SHP77 treated with DMSO at 0.1 percent for 48 hours (cell line): ENCODE measurements around the gene CELF4.

ENCODE experiments used
- DNase-seq: peaks from one replicate; lab custom pipeline; 2025; lab: John Stamatoyannopoulos, UW

CELF4 gene

GRCh38 chr18:37280701-37281393 is 284.8 kb downstream of the CELF4 start:
- no peak for DNase-seq

GRCh38 chr18:37277804-37278203 is 287.8 kb downstream of the CELF4 start:
- no peak for DNase-seq

GRCh38 chr18:37276111-37276890 is 289.3 kb downstream of the CELF4 start:
- no peak for DNase-seq

- no peak for DNase-seq
Observed at GRCh38 chr18:37275237-37275741, 290.3 kb downstream of the CELF4 start.

- no peak for DNase-seq
Observed at GRCh38 chr18:37274309-37275236, 291.0 kb downstream of the CELF4 start.

- no peak for DNase-seq
Observed at GRCh38 chr18:37272841-37273240, 292.8 kb downstream of the CELF4 start.

GRCh38 chr18:37272226-37272625 is 293.4 kb downstream of the CELF4 start:
- DNase-seq, result no peak

GRCh38 chr18:37270666-37271052 is 294.9 kb downstream of the CELF4 start:
- no peak for DNase-seq

- no peak for DNase-seq
Observed at GRCh38 chr18:37270038-37270665, 295.4 kb downstream of the CELF4 start.

- no peak for DNase-seq
Observed at GRCh38 chr18:37266290-37266689, 299.3 kb downstream of the CELF4 start.

GRCh38 chr18:37265382-37265781 is 300.2 kb downstream of the CELF4 start:
- no peak for DNase-seq

- DNase-seq, result no peak
Observed at GRCh38 chr18:37264956-37265355, 300.6 kb downstream of the CELF4 start.

GRCh38 chr18:37261988-37262387 is 303.6 kb downstream of the CELF4 start:
- no peak for DNase-seq

- no peak for DNase-seq
Observed at GRCh38 chr18:37261246-37261840, 304.3 kb downstream of the CELF4 start.

- DNase-seq, result no peak
Observed at GRCh38 chr18:37260367-37261093, 305.1 kb downstream of the CELF4 start.

GRCh38 chr18:37259711-37260110 is 305.9 kb downstream of the CELF4 start:
- DNase-seq, result no peak

- no peak for DNase-seq
Observed at GRCh38 chr18:37258819-37259218, 306.8 kb downstream of the CELF4 start.

GRCh38 chr18:37258131-37258530 is 307.5 kb downstream of the CELF4 start:
- DNase-seq, result no peak

- no peak for DNase-seq
Observed at GRCh38 chr18:37254973-37255372, 310.6 kb downstream of the CELF4 start.

- DNase-seq, result no peak
Observed at GRCh38 chr18:37254236-37254754, 311.3 kb downstream of the CELF4 start.
